HG02623 (cell line): Measurements from ENCODE around the gene TSPAN10.
"Not testable (repeated sequence)": the region's sequence is repeated elsewhere in the genome, so short reads cannot be mapped to it uniquely, and the experiment has no call there.

Experiments used
- ATAC-seq: cut with Tn5 transposase; IDR thresholded peaks from one replicate; pipeline ENCODE4 v1.9.1; 2021; ENCODE audit warnings: moderate library complexity; ENCODE audit not compliant: unreplicated experiment

TSPAN10 gene

DNA sequence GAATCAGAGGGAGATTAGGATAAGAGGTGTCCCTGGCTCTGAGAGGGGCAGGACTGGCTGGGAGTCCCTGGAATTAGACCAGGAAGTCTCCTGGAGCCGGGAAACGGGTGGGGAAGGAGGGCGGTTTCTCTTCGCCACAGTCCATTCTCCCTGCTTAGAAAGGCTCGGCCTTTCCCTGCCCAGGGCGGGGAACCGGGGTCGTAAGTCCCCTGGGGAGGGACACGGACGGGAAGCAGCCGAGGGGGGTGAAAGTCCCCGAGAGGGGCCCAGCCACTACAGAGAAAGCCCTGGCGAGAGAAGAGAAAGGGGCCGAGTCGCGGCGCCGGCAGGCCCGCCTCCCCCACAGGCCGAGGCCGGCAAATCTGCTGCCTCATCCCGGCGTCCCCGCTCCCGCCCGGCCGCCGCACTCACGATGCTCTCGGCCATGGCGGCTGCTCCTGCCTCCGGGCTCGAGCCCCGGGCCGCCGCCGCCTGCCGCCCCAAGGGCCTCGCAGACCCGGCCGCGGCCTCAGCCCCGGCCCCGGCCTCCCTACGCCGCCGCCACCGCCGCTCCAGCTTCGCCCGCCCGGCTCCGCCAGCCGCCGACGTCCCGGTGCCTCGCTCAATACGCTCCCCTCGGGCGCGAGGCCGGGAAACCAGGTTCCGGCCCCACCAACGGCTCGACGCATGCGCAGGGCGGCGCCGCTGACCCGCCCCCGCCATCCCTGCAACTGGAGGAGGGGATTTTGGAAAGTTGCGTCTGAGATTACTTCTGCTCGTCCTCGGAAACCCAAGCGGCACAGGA is at the start of gene TSPAN10, which contains the start of gene NPLOC4:
Gene TSPAN10 (plus strand): TSS at position 692 of the 784 bp plus-strand sequence. CDS start 5,217 bp downstream, outside the sequence.
Gene NPLOC4 (minus strand): TSS at position 608 of the 784 bp plus-strand sequence. CDS start 182 bp downstream, at position 426.
- peak; percentile 76 for ATAC-seq

DNA sequence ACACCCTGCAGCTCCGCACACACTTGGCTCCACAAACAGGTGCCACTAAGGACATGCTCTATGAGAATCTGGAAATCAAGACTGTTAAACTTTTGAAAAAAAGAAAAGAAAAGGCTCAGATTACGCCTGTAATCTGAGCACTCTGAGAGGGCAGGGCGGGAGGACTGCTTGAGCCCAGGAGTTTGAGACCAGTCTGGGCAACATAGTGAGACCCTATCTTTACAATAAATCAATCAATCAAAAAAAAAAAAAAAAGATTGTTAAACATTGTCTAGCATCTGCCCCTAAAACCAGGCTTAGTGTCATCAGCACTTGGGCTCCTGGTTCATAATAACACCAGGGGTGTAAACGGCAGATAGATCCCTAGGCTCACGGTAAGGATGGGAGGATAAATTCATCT is 47.4 kb upstream of the TSPAN10 start:
- ATAC-seq: no peak

- no peak for ATAC-seq
Measured at GRCh38 chr17:81590121-81590520, 46.9 kb upstream of the TSPAN10 start.

GRCh38 chr17:81591971-81592370 is 45.0 kb upstream of the TSPAN10 start:
- no peak for ATAC-seq

- ATAC-seq: no peak
Measured at GRCh38 chr17:81593105-81593871, 43.7 kb upstream of the TSPAN10 start.

DNA sequence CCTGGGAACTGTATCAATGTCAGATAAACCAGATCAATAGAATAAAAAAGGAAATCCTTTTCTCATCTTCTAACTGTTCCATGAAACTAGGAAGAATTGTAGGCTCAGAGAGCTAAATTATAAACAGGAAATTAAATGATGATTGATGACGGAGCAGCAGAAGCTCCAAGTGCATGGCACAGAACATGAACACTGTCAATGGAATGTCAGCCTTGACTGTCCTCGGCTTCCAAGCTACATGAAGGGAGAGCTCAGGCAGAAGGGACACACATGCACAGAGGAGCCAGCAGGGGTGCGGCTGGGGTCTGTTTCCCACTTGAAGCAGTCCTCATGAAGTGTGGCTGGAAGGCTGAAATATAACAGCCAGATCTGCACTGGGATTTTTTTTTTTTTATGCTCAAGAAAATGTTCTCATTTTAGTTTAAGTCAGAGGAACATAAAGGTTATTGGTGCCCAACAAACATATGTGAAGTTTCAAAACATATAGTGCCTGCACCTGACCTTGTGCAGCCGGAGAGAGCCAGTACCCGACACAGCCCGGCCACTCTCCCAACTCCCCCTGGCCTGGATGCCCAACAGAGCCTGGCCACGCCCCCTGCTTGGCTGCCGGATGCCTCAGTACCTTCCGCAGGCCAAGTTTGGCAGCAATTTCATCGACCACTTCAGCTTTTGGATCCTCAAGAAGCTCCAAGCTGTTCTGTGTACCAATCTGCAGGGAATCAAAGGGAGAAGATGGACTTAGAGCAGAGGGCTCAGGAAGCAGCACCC is 37.1 kb upstream of the TSPAN10 start:
- ATAC-seq: no peak

DNA sequence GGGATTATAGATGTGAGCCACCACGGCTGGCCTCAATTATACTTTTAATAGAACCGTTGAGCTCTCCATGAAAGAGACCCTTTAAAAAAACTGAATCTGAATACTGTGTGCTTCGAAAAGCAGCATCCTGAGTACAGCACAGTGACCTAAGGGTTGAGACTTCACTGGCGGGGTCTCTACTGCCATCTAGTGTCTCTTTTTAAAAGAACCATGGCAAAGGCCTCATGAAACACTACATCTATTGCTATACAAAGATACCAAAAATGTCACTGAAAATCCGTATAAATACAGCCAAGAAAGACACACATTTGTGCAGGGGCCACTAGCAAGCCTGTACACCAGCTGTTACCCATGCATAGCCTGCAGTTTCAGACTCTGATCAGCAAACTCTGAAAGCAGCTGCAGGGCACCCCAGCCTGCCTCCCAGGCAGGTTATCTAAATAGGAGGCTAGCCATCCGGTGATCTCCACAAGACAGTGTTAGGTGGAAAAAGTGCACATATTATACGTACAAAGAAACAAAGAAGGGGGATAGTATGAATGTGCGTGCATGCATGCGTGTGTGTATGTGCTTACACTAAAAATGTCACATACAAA is 35.4 kb upstream of the TSPAN10 start:
- no peak for ATAC-seq

- ATAC-seq: no peak
Measured at GRCh38 chr17:81603846-81604610, 33.0 kb upstream of the TSPAN10 start.

GRCh38 chr17:81607431-81607830 is 29.6 kb upstream of the TSPAN10 start:
- no peak for ATAC-seq

GRCh38 chr17:81608082-81608481 is 28.9 kb upstream of the TSPAN10 start:
- ATAC-seq: no peak

GRCh38 chr17:81608605-81609004 is 28.4 kb upstream of the TSPAN10 start:
- ATAC-seq: no peak

DNA sequence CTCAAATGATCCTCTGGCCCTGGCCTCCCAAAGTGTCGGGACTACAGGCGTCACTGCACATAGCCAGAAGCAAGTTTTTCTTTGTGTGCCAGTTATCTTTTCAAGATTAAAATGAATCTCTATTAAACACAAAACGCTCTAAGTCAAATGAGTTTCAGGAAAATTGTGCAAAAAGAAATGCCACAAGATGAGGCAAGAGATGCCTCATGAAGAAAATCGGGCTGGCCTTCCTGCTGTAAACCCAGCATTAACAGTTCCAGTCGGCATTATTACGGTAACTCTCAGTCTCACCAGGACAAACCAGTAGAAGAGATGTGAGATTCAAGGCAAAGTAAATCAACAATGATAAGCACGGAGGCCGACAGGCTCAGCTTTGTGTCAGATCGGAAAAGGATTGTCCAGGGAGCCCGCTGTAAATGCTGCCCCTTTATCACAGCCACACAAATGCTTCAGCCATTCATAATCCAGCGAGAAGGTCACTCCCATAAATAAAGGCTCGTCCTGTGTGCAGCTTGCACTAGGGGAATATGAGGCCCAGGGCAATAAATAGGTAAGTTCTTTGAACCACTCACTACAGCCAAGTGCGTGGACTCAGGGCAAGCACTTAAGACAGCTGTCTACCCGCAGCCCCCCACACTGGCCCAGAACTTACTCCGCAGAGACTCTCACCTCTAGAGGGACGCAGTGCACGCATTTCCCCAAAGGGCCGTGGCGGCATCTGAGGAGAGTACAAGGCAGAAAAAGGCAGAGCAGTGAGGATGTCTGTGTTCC is 27.3 kb upstream of the TSPAN10 start:
- ATAC-seq: no peak

DNA sequence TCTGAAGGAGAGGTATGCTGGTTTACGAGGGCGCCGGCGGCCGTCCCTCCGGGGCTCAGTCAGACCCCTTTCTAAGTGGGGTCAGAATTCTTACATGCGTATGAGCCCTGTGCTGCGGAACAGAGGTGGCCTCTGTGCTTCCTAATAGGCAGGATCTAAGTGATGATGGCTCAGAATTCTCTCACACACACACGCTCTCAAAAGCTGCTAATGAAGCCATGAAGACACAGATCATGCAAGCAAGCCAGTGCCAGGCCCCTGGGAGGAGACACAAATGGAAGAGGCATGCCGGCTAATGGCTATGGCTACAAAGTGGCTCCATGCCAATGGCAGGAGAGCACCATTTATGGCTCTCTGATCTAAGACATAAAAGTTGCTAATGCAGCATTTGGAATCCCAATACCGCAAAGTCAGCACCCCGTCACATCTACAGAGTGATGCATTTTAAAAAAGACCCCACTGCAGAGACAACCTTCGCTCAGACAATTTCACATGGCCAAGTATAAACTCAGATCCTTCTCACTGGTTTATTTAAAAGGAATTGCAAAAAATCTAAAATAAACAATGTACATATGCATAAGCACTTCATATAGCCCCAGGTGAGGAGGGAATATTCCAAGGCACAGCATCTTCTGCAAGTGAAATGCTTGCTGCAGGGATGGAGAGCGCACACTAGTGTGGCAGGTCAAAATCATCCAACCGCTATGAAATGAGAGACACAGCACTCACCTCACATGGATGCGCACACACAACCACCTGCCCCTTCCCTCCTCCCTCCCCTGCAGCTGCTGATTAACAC is 24.6 kb upstream of the TSPAN10 start:
- no peak for ATAC-seq

- no peak for ATAC-seq
Measured at GRCh38 chr17:81615401-81615930, 21.5 kb upstream of the TSPAN10 start.

DNA sequence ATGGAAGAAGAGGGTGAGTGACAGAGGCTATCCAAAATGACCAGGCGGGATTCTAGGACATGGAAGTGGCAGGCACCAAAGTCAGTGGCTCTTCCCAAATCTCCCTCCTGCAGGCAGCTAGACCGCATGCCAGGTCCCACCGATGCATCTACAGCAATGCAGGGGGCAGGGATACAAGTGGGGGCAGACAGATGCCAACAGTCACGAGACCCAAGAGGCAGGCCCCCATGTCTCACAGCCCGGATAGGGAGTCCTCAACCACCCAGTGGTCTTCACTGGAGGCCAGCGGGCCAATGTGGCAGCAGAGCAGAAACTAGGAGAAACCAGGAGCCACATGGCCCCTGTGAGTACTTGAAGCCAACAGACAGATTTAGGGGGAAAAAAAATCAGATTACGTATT is 20.1 kb upstream of the TSPAN10 start:
- no peak for ATAC-seq

DNA sequence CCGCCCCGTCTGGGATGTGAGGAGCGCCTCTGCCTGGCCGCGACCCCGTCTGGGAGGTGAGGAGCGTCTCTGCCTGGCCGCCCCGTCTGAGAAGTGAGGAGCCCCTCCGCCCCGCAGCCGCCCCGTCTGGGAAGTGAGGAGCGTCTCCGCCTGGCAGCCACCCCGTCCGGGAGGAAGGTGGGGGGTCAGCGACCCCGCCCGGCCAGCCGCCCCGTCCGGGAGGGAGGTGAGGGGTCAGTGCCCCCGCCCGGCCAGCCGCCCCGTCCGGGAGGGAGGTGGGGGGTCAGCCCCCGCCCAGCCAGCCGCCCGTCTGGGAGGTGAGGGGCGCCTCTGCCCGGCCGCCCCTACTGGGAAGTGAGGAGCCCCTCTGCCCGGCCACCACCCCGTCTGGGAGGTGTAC is 18.7 kb upstream of the TSPAN10 start:
- not testable (repeated sequence) for ATAC-seq

- ATAC-seq: no peak
Measured at GRCh38 chr17:81621494-81622130, 15.4 kb upstream of the TSPAN10 start.

- ATAC-seq: no peak
Measured at GRCh38 chr17:81630274-81630673, 6.7 kb upstream of the TSPAN10 start.
